ENCODE measurements around the gene DEFB123.

DNA sequence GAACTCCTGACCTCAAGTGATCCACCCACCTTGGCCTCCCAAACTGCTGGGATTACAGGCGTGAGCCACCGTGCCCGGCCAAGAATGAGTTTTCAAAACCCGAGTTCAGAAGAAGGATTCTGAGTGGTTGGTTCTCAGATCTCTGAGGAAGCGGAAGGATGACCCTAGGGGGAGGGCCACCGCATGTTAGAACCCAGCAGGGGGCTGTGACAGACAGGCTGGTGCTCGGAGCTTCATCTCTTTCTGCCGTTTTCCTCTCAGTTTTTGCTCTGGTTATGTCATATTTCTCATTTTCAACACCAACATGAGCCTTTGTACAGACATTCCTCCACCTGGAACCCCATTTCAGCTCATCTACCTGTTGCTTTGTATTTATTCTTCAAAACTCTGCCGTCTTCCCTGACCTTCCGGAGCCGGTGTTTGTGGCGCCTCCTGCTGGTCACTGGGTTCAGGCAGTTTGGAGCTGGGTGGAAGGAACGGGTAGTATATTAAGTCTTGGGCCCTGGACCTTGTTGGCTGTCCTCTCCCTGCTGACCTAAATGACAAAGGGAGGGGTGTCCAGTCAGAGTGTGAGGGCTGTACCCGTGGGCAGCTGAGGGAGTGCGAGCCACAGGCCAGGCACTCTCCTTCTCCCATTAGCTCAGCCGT, at the start of gene DEFB123:
- no peak for TF ChIP-seq POLR2A (IDR thresholded peaks at IDR 0.05)
- TF ChIP-seq, protein P1, sequence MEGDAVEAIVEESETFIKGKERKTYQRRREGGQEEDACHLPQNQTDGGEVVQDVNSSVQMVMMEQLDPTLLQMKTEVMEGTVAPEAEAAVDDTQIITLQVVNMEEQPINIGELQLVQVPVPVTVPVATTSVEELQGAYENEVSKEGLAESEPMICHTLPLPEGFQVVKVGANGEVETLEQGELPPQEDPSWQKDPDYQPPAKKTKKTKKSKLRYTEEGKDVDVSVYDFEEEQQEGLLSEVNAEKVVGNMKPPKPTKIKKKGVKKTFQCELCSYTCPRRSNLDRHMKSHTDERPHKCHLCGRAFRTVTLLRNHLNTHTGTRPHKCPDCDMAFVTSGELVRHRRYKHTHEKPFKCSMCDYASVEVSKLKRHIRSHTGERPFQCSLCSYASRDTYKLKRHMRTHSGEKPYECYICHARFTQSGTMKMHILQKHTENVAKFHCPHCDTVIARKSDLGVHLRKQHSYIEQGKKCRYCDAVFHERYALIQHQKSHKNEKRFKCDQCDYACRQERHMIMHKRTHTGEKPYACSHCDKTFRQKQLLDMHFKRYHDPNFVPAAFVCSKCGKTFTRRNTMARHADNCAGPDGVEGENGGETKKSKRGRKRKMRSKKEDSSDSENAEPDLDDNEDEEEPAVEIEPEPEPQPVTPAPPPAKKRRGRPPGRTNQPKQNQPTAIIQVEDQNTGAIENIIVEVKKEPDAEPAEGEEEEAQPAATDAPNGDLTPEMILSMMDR (IDR thresholded peaks at IDR 0.05), result no peak
